ENCODE measurements around the gene MCRS1.

GRCh38 chr12:49549735-49550692 lies 17.9 kb downstream of the MCRS1 start:
- TF ChIP-seq CTCF (IDR thresholded peaks at IDR 0.05; ENCODE audit: extremely low read depth in 1 of 2, insufficient read depth in 1 of 2, low read depth in 1 of 2, low read length in 2 of 2), result no peak
- TF ChIP-seq EZH2 (IDR thresholded peaks at IDR 0.05; ENCODE audit: borderline replicate concordance, low read depth, low read length, severe bottlenecking), result no peak
- TF ChIP-seq POLR2A (IDR thresholded peaks at IDR 0.05; ENCODE audit: low read depth, low read length), result no peak
- no peak for TF ChIP-seq POLR2AphosphoS5 (IDR thresholded peaks at IDR 0.05; ENCODE audit: insufficient read depth, low read depth, low read length)
- TF ChIP-seq MYC (IDR thresholded peaks at IDR 0.05; ENCODE audit: low read depth, low read length), result no peak
